Measurements from ENCODE around the gene FLVCR2. TPM values are rescaled to one million over a fixed set of nuclear protein-coding genes. Genes with fewer than 3 reads are reported as not detected.
A peak's percentile ranks its signal among the peaks of the same experiment; 100 is the strongest.

FLVCR2 gene
- total and polyA plus RNA-seq, 2 of the 13 experiments (the other 11 are each of a cell fraction or from before 2014, with no cell fraction given), result 9.9 to 10.5 TPM

DNA sequence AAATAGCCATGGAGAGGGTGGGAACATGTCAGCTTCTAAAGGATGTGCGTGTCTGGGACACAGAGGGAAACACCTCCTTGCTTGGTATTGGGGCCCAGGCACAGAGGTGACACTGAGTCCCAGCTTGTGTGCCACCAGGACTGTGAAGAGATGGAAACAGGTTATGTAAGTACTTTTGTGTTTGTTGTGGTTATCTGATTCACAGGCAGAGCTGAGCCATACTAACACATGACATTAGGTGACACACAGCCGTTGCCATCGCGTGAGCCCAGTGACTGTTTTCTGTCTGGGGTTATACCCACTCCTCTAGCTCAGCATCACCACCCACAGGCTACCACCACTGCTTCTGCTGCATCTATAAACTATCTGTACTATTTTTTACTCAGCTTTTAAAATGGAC is 12.1 kb upstream of the FLVCR2 start:
- FAIRE-seq (no peak), ATAC-seq (no peak; the same call in 2 of the 3 replicates), DNase-seq (ENCODE audit: low spot score) (no peak)
- CTCF ChIA-PET (ENCODE audit: low intra/inter-chr PET ratio, low total read pairs), result no interaction called here
- Histone ChIP-seq H4K20me1 (ENCODE audit: insufficient read depth, low read length) (no peaks in the 10 kb centered on the region), H3K9me3 (ENCODE audit: low read length) (no peaks in the 10 kb centered on the region), H2AFZ (ENCODE audit: low read length) (no peak overlapping the region), H3K36me3 (replicated peaks in 1 of 2; ENCODE audit: control insufficient read depth in 1 of 2, insufficient read depth in 2 of 2, low read length in 2 of 2) (no peaks in the 10 kb centered on the region), H3K4me1 (ENCODE audit: insufficient read depth, low read length) (peaks cover 17% of the 10 kb centered on the region; the same call in 1 of the 2 replicates), H3K4me2 (ENCODE audit: low read depth, low read length) (no peak overlapping the region), H3K79me2 (ENCODE audit: insufficient read depth, low read length) (no peaks in the 10 kb centered on the region), H3K27me3 (ENCODE audit: control insufficient read depth in 1 of 2, insufficient read depth in 2 of 2, low read length in 2 of 2) (peaks cover 3 to 56% of the 10 kb centered on the region in 2 experiments; a peak in 3 of 5 replicates), H3K4me3 (replicated peaks in 1 of 3; ENCODE audit: insufficient read depth in 1 of 3, low read depth in 2 of 3, low read length in 3 of 3) (no peak overlapping the region), H3K9ac (ENCODE audit: insufficient read depth, low read depth, low read length) (no peak overlapping the region), H3K27ac (ENCODE audit: extremely low read length, insufficient read depth, low read length) (no peak overlapping the region)
- no TSS peak for BruUV-seq (replicated peaks)
- POLR2A ChIA-PET, result no interaction called here
- intact Hi-C loops (cut with micrococcal nuclease; ENCODE audit: unreplicated experiment), result no loop called here
- whole genome bisulfite sequencing (ENCODE audit: low lambda C conversion rate), result 0% methylated on average over 1 of the region's 4 CpGs
- in situ Hi-C loops (cut with HindIII; ENCODE audit: extremely low pct_ligation_motif_present, low pct_unique_long_range_greater_than_20kb), result no loop called here
- peak; percentile 69 for TF ChIP-seq BHLHE40 (IDR thresholded peaks at IDR 0.05; ENCODE audit: low read length)
- TF ChIP-seq, protein P1, sequence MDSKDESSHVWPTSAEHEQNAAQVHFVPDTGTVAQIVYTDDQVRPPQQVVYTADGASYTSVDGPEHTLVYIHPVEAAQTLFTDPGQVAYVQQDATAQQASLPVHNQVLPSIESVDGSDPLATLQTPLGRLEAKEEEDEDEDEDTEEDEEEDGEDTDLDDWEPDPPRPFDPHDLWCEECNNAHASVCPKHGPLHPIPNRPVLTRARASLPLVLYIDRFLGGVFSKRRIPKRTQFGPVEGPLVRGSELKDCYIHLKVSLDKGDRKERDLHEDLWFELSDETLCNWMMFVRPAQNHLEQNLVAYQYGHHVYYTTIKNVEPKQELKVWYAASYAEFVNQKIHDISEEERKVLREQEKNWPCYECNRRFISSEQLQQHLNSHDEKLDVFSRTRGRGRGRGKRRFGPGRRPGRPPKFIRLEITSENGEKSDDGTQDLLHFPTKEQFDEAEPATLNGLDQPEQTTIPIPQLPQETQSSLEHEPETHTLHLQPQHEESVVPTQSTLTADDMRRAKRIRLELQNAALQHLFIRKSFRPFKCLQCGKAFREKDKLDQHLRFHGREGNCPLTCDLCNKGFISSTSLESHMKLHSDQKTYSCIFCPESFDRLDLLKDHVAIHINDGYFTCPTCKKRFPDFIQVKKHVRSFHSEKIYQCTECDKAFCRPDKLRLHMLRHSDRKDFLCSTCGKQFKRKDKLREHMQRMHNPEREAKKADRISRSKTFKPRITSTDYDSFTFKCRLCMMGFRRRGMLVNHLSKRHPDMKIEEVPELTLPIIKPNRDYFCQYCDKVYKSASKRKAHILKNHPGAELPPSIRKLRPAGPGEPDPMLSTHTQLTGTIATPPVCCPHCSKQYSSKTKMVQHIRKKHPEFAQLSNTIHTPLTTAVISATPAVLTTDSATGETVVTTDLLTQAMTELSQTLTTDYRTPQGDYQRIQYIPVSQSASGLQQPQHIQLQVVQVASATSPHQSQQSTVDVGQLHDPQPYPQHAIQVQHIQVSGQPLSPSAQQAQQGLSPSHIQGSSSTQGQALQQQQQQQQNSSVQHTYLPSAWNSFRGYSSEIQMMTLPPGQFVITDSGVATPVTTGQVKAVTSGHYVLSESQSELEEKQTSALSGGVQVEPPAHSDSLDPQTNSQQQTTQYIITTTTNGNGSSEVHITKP (CRISPR knock-in tag; IDR thresholded peaks at IDR 0.05; ENCODE audit: low read depth), result no peak
- no peak for TF ChIP-seq THAP9 (CRISPR knock-in tag; IDR thresholded peaks at IDR 0.05; ENCODE audit: borderline replicate concordance)
- TF ChIP-seq, protein P2, sequence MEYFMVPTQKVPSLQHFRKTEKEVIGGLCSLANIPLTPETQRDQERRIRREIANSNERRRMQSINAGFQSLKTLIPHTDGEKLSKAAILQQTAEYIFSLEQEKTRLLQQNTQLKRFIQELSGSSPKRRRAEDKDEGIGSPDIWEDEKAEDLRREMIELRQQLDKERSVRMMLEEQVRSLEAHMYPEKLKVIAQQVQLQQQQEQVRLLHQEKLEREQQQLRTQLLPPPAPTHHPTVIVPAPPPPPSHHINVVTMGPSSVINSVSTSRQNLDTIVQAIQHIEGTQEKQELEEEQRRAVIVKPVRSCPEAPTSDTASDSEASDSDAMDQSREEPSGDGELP (IDR thresholded peaks at IDR 0.05; ENCODE audit: borderline replicate concordance, low read depth), result no peak
- no peak for TF ChIP-seq SOX6 (IDR thresholded peaks at IDR 0.05)
- TF ChIP-seq SOX6 (CRISPR knock-in tag; IDR thresholded peaks at IDR 0.05), result no peak
- TF ChIP-seq NFYB (CRISPR knock-in tag; IDR thresholded peaks at IDR 0.05), result no peak

Measured in HepG2 (cell line).